ENCODE measurements around the gene UBE2J1.

GRCh38 chr6:89347825-89348224 lies 4.7 kb downstream of the UBE2J1 start:
- no peak for TF ChIP-seq CTCF (conservative IDR thresholded peaks at IDR 0.05)
- no peak for TF ChIP-seq ZFX (IDR thresholded peaks at IDR 0.05)

All from C4-2B (cell line).